MV-4-11 (cell line): ENCODE data around the gene FAM163B.
"Not testable (repeated sequence)": the region's sequence is repeated elsewhere in the genome, so short reads cannot be mapped to it uniquely, and the experiment has no call there.

ENCODE experiments used
- DNase-seq: peaks from one replicate; lab custom pipeline; 2025; lab: John Stamatoyannopoulos, UW

FAM163B gene

GRCh38 chr9:133639613-133640012, 30.4 kb upstream of the FAM163B start:
- no peak for DNase-seq

- no peak for DNase-seq
Measured at GRCh38 chr9:133638711-133639110, 29.5 kb upstream of the FAM163B start.

- DNase-seq, result no peak
Measured at GRCh38 chr9:133638076-133638475, 28.9 kb upstream of the FAM163B start.

GRCh38 chr9:133637451-133638055, 28.4 kb upstream of the FAM163B start:
- no peak for DNase-seq

GRCh38 chr9:133636902-133637301, 27.7 kb upstream of the FAM163B start:
- no peak for DNase-seq

GRCh38 chr9:133635533-133636531, 26.6 kb upstream of the FAM163B start, which contains the start of gene DBH:
TSS of gene DBH (plus strand) at chr9:133636363. CDS start at chr9:133636372, 9 bp downstream.
- peak; percentile 10 for DNase-seq

GRCh38 chr9:133635098-133635497, 25.9 kb upstream of the FAM163B start:
- DNase-seq, result no peak

GRCh38 chr9:133634081-133634691, 25.0 kb upstream of the FAM163B start:
- DNase-seq, result no peak

- DNase-seq, result no peak
Measured at GRCh38 chr9:133633681-133634080, 24.5 kb upstream of the FAM163B start.

- no peak for DNase-seq
Measured at GRCh38 chr9:133632806-133633680, 23.9 kb upstream of the FAM163B start.

- DNase-seq, result no peak
Measured at GRCh38 chr9:133631111-133631510, 21.9 kb upstream of the FAM163B start.

- no peak for DNase-seq
Measured at GRCh38 chr9:133629221-133630110, 20.3 kb upstream of the FAM163B start.

GRCh38 chr9:133628766-133629165, 19.6 kb upstream of the FAM163B start:
- no peak for DNase-seq

GRCh38 chr9:133627341-133627740, 18.2 kb upstream of the FAM163B start:
- DNase-seq, result no peak

- DNase-seq, result not testable (repeated sequence)
Measured at GRCh38 chr9:133626008-133626407, 16.8 kb upstream of the FAM163B start.

- no peak for DNase-seq
Measured at GRCh38 chr9:133622555-133622954, 13.4 kb upstream of the FAM163B start.

- DNase-seq, result no peak
Measured at GRCh38 chr9:133621725-133622267, 12.6 kb upstream of the FAM163B start.

- peak; percentile 88 for DNase-seq
Measured at GRCh38 chr9:133619791-133620190, 10.6 kb upstream of the FAM163B start.

GRCh38 chr9:133618726-133619125, 9.5 kb upstream of the FAM163B start:
- DNase-seq, result no peak
